ENCODE data around the gene PRDM15.

Gene PRDM15

GRCh38 chr21:41879190-41879998 is at the start of gene PRDM15:
Gene PRDM15, minus strand, starts transcription at chr21:41879344. Its CDS starts 18,981 bp downstream, at chr21:41860363.
- Histone ChIP-seq H3K4me2 (ENCODE audit: low read depth, low read length, poor library complexity, severe bottlenecking) (peak within 1 kb of the TSS; percentile 78), H3K27me3 (ENCODE audit: insufficient read depth, low read length, poor library complexity, severe bottlenecking) (no peaks in the 10 kb centered on the region), H3K9ac (ENCODE audit: low read depth, low read length, poor library complexity, severe bottlenecking) (peak within 1 kb of the TSS; percentile 98), H3K9me3 (ENCODE audit: insufficient read depth, low read depth, low read length) (no peaks in the 10 kb centered on the region), H3K36me3 (ENCODE audit: insufficient read depth, low read length) (no peaks in the 10 kb centered on the region), H3K4me3 (ENCODE audit: low read length, poor library complexity, severe bottlenecking) (peak within 1 kb of the TSS; percentile 92), H2AFZ (ENCODE audit: low read length) (peak within 1 kb of the TSS; percentile 75), H3K9me2 (replicated peaks; ENCODE audit: low read depth, low read length) (no peaks in the 10 kb centered on the region), H4K20me1 (ENCODE audit: insufficient read depth, low read length, poor library complexity, severe bottlenecking) (no peaks in the 10 kb centered on the region), H3K79me2 (ENCODE audit: insufficient read depth, low read length) (peaks cover 56% of the 10 kb centered on the region), H3K4me1 (ENCODE audit: insufficient read depth, low read length, poor library complexity, severe bottlenecking) (peaks cover 43% of the 10 kb centered on the region), H3F3A (ENCODE audit: low read depth) (no peaks in the 10 kb centered on the region)
- no peak for TF ChIP-seq EZH2phosphoT487 (IDR thresholded peaks at IDR 0.05; ENCODE audit: borderline replicate concordance)
- no peak for TF ChIP-seq CTCF (conservative IDR thresholded peaks at IDR 0.05; ENCODE audit: low read length)

- H3K79me2 ChIP-seq (ENCODE audit: insufficient read depth, low read length) = peaks cover 26% of the 10 kb centered on the region
- H3K4me1 ChIP-seq (ENCODE audit: insufficient read depth, low read length, poor library complexity, severe bottlenecking) = peaks cover 70% of the 10 kb centered on the region
Observed at GRCh38 chr21:41928621-41929220, 49.6 kb upstream of the PRDM15 start.

More at GRCh38 chr21:41928621-41929220, 49.6 kb upstream of the PRDM15 start:
- Histone ChIP-seq H3K27me3 (ENCODE audit: insufficient read depth, low read length, poor library complexity, severe bottlenecking) (no peaks in the 10 kb centered on the region), H3K36me3 (ENCODE audit: insufficient read depth, low read length) (no peaks in the 10 kb centered on the region), H3K4me3 (ENCODE audit: low read length, poor library complexity, severe bottlenecking) (no peak overlapping the region), H3K9me3 (ENCODE audit: insufficient read depth, low read depth, low read length) (no peaks in the 10 kb centered on the region), H2AFZ (ENCODE audit: low read length) (no peak overlapping the region), H4K20me1 (ENCODE audit: insufficient read depth, low read length, poor library complexity, severe bottlenecking) (no peaks in the 10 kb centered on the region), H3K9me2 (replicated peaks; ENCODE audit: low read depth, low read length) (no peaks in the 10 kb centered on the region), H3F3A (ENCODE audit: low read depth) (0 out of 2 replicates have a peak, but pooled peaks cover 4% of the 10 kb centered on the region), H3K4me2 (ENCODE audit: low read depth, low read length, poor library complexity, severe bottlenecking) (peak overlapping the region; percentile 17), H3K9ac (ENCODE audit: low read depth, low read length, poor library complexity, severe bottlenecking) (peak overlapping the region; percentile 14)
- TF ChIP-seq EZH2phosphoT487 (IDR thresholded peaks at IDR 0.05; ENCODE audit: borderline replicate concordance) (no peak), CTCF (conservative IDR thresholded peaks at IDR 0.05; ENCODE audit: low read length) (no peak)
